WTC11 (cell line): Measurements from ENCODE around the gene ASB13. TPM values are rescaled to one million over a fixed set of nuclear protein-coding genes. Genes with fewer than 3 reads are reported as not detected.

ENCODE experiments used
- ATAC-seq: fragments of 200-7000 bp; cut with Tn5 transposase; 2 replicates; pipeline ENCODE4 v1.10.0; 2021; ENCODE audit warnings: mild to moderate bottlenecking, moderate library complexity
- CTCF ChIA-PET: fragments of 300-600 bp; sonication (Branson Sonifier 250); formaldehyde crosslinking; loops from one replicate; lab custom pipeline; 2021; ENCODE audit warnings: antibody characterized with exemption; lab: Charles Lee
- POLR2A ChIA-PET: fragments of 350-600 bp; sonication (Branson Sonifier 250); formaldehyde crosslinking; loops from one replicate; lab custom pipeline; 2021; ENCODE audit warnings: antibody characterized with exemption; lab: Charles Lee
- DNase-seq: peaks from one replicate; pipeline ENCODE4 v3.0.0; 2021; ENCODE audit warnings: low spot score
- H3K27ac Mint-ChIP-seq: 2 replicates; pipeline ENCODE4 v1.8.0; 2021; ENCODE audit warnings: mixed read lengths
- H3K27me3 Mint-ChIP-seq: 2 replicates; pipeline ENCODE4 v1.8.0; 2021; ENCODE audit warnings: low read depth, mild to moderate bottlenecking, moderate library complexity, mixed read lengths
- H3K36me3 Mint-ChIP-seq: 2 replicates; pipeline ENCODE4 v1.8.0; 2021; ENCODE audit warnings: mixed read lengths
- H3K4me1 Mint-ChIP-seq: 2 replicates; pipeline ENCODE4 v1.8.0; 2022; ENCODE audit warnings: mixed read lengths
- H3K4me3 Mint-ChIP-seq: 2 replicates; pipeline ENCODE4 v1.8.0; 2021; ENCODE audit warnings: mild to moderate bottlenecking, moderate library complexity, mixed read lengths
- H3K9me3 Mint-ChIP-seq: 2 replicates; pipeline ENCODE4 v1.8.0; 2021; ENCODE audit warnings: mixed read lengths
- ATF2 ChIP-seq: sonication (generic); formaldehyde crosslinking; IDR thresholded peaks from 2 replicates; pipeline ENCODE4 v1.8.1; 2022; ENCODE audit warnings: low read depth, missing genetic modification reagents, borderline replicate concordance
- CREM ChIP-seq: sonication (generic); formaldehyde crosslinking; IDR thresholded peaks from 2 replicates; pipeline ENCODE4 v1.8.1; 2022; ENCODE audit warnings: mild to moderate bottlenecking, missing genetic modification reagents, moderate library complexity
- CTCF ChIP-seq: fragments of 200-600 bp; IDR thresholded peaks from 2 replicates; pipeline ENCODE4 v1.8.0; 2022; ENCODE audit warnings: antibody characterized with exemption
- E2F5 ChIP-seq: sonication (generic); formaldehyde crosslinking; IDR thresholded peaks from 2 replicates; pipeline ENCODE4 v1.8.1; 2022; ENCODE audit warnings: mild to moderate bottlenecking, moderate library complexity, missing genetic modification reagents
- GABPB1 ChIP-seq: sonication (generic); formaldehyde crosslinking; IDR thresholded peaks from 2 replicates; pipeline ENCODE4 v1.8.1; 2023; ENCODE audit warnings: mild to moderate bottlenecking, missing genetic modification reagents
- GTF2I ChIP-seq: fragments of 250-450 bp; sonication (Bioruptor Pico); conservative IDR thresholded peaks from 2 replicates; pipeline ENCODE4 v1.4.0; 2021; ENCODE audit warnings: mild to moderate bottlenecking
- HMGA2 ChIP-seq: fragments of 250-450 bp; sonication (Bioruptor Pico); IDR thresholded peaks from 2 replicates; pipeline ENCODE4 v1.4.0; 2021; ENCODE audit warnings: mild to moderate bottlenecking, moderate library complexity
- KAT7 ChIP-seq: sonication (generic); formaldehyde crosslinking; IDR thresholded peaks from 2 replicates; pipeline ENCODE4 v1.8.1; 2023; ENCODE audit warnings: missing genetic modification reagents, mild to moderate bottlenecking, borderline replicate concordance
- MXD4 ChIP-seq: fragments of 250-450 bp; sonication (Bioruptor Pico); IDR thresholded peaks from 2 replicates; pipeline ENCODE4 v1.8.0; 2021; ENCODE audit warnings: mild to moderate bottlenecking, moderate library complexity, borderline replicate concordance
- PRDM15 ChIP-seq: sonication (generic); formaldehyde crosslinking; IDR thresholded peaks from 2 replicates; pipeline ENCODE4 v1.8.0; 2022; ENCODE audit warnings: missing genetic modification reagents
- SP1 ChIP-seq: sonication (generic); formaldehyde crosslinking; conservative IDR thresholded peaks from 2 replicates; pipeline ENCODE4 v1.8.1; 2022; ENCODE audit warnings: missing genetic modification reagents
- TEAD1 ChIP-seq: sonication (generic); formaldehyde crosslinking; IDR thresholded peaks from 2 replicates; pipeline ENCODE4 v1.8.0; 2022; ENCODE audit warnings: mild to moderate bottlenecking, missing genetic modification reagents
- TEAD4 ChIP-seq: sonication (generic); formaldehyde crosslinking; IDR thresholded peaks from 2 replicates; pipeline ENCODE4 v1.8.0; 2022; ENCODE audit warnings: mild to moderate bottlenecking, missing genetic modification reagents
- TP53 ChIP-seq: sonication (generic); formaldehyde crosslinking; IDR thresholded peaks from 2 replicates; pipeline ENCODE4 v1.8.1; 2023; ENCODE audit warnings: mild to moderate bottlenecking, missing genetic modification reagents
- ZNF121 ChIP-seq: sonication (generic); formaldehyde crosslinking; IDR thresholded peaks from 2 replicates; pipeline ENCODE4 v1.8.0; 2023; ENCODE audit warnings: missing genetic modification reagents
- ZNF219 ChIP-seq: sonication (generic); formaldehyde crosslinking; IDR thresholded peaks from 2 replicates; pipeline ENCODE4 v1.8.0; 2023; ENCODE audit warnings: missing genetic modification reagents, mild to moderate bottlenecking, borderline replicate concordance
- ZNF232 ChIP-seq: sonication (generic); formaldehyde crosslinking; IDR thresholded peaks from 2 replicates; pipeline ENCODE4 v1.8.0; 2022; ENCODE audit warnings: mild to moderate bottlenecking, missing genetic modification reagents
- ZNF396 ChIP-seq: fragments of 250-450 bp; sonication (Bioruptor Pico); IDR thresholded peaks from 2 replicates; pipeline ENCODE4 v1.8.0; 2021; ENCODE audit warnings: mild to moderate bottlenecking, moderate library complexity, borderline replicate concordance
- ZNF512 ChIP-seq: sonication (generic); formaldehyde crosslinking; IDR thresholded peaks from 2 replicates; pipeline ENCODE4 v1.8.1; 2022; ENCODE audit warnings: missing genetic modification reagents, borderline replicate concordance
- total RNA-seq: library from RNA; stranded (reverse); gene quantifications from 3 replicates; pipeline ENCODE4 v1.2.3, GENCODE V29; 2021
- TF ChIP-seq, protein P1 (sequence below): sonication (generic); formaldehyde crosslinking; IDR thresholded peaks from 2 replicates; pipeline ENCODE4 v1.8.0; 2022; ENCODE audit warnings: mild to moderate bottlenecking, missing genetic modification reagents

ASB13 gene
- total RNA-seq, 1 experiment from 2014 or later, result 23.4 TPM

DNA sequence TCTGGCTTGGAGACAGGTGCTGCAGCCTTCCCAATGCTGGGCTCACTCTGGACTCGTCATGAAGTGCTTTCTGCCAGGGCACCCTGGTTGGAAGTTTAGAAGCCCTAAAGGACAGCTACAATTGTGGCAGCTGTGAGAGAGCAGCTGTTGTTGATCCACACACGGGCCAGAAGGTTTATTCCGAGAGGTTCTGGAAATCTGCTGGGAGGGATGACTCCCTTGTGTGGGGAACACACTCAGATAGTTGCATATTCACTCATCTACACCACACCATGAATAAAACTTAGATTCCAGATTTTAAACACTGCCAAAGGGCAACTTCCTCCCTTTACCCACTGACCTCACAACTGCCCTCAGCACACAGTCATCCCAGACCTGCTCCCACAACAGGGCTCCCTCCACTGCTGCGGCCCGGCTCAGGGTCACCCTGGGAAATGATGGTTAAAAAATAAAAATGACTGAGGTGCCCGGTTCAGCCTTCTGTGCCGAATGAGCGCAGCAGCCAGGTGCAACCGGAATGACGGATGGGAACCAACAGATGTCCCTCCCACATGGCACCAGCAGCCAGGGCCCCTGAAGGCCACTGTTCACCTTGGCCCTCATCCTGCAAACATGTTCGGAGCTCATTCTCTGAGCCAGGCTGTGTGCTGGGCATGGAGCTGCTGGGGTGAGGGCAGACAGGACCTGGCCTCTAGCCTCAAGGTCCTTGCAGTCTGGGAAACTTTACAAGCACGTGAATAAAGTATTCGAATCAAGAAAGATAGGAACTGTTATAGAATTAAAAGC, 40.2 kb downstream of the ASB13 start:
- DNase-seq (no peak), ATAC-seq (no peak)
- CTCF ChIA-PET, result no interaction called here
- H3K27ac Mint-ChIP-seq, result no peak overlapping the region
- H3K9me3 Mint-ChIP-seq, result no peaks in the 10 kb centered on the region
- H3K4me1 Mint-ChIP-seq, result peaks cover 10% of the 10 kb centered on the region
- no peak overlapping the region for H3K4me3 Mint-ChIP-seq
- POLR2A ChIA-PET, result no interaction called here
- H3K36me3 Mint-ChIP-seq, result no peaks in the 10 kb centered on the region
- H3K27me3 Mint-ChIP-seq, result no peaks in the 10 kb centered on the region
- TF ChIP-seq, protein P1, sequence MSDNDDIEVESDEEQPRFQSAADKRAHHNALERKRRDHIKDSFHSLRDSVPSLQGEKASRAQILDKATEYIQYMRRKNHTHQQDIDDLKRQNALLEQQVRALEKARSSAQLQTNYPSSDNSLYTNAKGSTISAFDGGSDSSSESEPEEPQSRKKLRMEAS, result no peak
- no peak for TF ChIP-seq ZNF219
- no peak for TF ChIP-seq CREM (CRISPR knock-in tag)
- no peak for TF ChIP-seq TEAD1 (CRISPR knock-in tag)

DNA sequence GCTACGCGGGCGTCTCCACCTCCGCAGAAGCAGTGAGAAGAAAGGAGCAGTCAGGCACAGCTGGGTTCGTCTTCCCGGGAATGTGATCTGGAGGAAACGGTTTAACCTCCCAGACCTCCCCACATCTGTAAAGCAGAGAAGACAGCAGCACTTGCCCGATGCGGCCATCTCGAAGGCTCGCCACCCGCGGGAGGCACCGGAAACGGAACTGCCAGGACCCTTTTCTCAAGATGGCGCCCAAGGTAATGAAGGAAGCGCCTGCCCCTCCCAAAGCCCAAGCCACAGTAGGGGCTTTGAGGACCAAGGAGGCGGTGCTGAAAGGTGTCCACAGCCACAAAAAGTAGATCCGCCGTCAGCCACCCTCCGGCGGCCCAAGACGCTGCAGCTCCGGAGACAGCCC, 41.7 kb downstream of the ASB13 start:
- Mint-ChIP-seq H3K4me1 (peaks cover 10% of the 10 kb centered on the region), H3K27ac (no peak overlapping the region), H3K36me3 (no peaks in the 10 kb centered on the region), H3K9me3 (no peaks in the 10 kb centered on the region), H3K27me3 (no peaks in the 10 kb centered on the region), H3K4me3 (no peak overlapping the region)
- POLR2A ChIA-PET, result no interaction called here
- no peak for DNase-seq
- TF ChIP-seq KAT7 (CRISPR knock-in tag), result no peak
- TF ChIP-seq ATF2 (CRISPR knock-in tag), result no peak
- no peak for TF ChIP-seq TEAD4
- no peak for TF ChIP-seq TP53 (CRISPR knock-in tag)
- no peak for ATAC-seq
- CTCF ChIA-PET, result no interaction called here

GRCh38 chr10:5623081-5623748, 43.2 kb downstream of the ASB13 start:
- no peaks in the 10 kb centered on the region for H3K9me3 Mint-ChIP-seq
- ATAC-seq (peak; percentile 96), DNase-seq (peak; percentile 96)
- peaks cover 4% of the 10 kb centered on the region for H3K4me1 Mint-ChIP-seq
- ChIA-PET POLR2A (interaction anchor here (0.5 to 1.3 kb wide), 2 partner anchors 13 to 177 kb away, joined by 4 to 8 read pairs; no protein-coding TSS in a partner anchor), CTCF (interaction anchor here (0.6 to 2.7 kb wide), 54 partner anchors 9 to 808 kb away, joined by 3 to 45 read pairs (median 4); partner anchors contain the start of genes CALML3 and CALML5)
- no peaks in the 10 kb centered on the region for H3K36me3 Mint-ChIP-seq
- H3K27ac Mint-ChIP-seq, result no peak overlapping the region
- no peak overlapping the region for H3K4me3 Mint-ChIP-seq
- no peaks in the 10 kb centered on the region for H3K27me3 Mint-ChIP-seq
- TF ChIP-seq SP1 (CRISPR knock-in tag), result 0 out of 2 replicates have a peak, but pooled peaks have one; percentile 36
- TF ChIP-seq KAT7 (CRISPR knock-in tag), result no peak
- no peak for TF ChIP-seq ZNF512 (CRISPR knock-in tag)
- peak; percentile 84 for TF ChIP-seq CTCF
- TF ChIP-seq GABPB1 (CRISPR knock-in tag), result peak; percentile 34; the same call in 1 of the 2 replicates
- TF ChIP-seq MXD4 (CRISPR knock-in tag), result no peak
- peak; percentile 74 for TF ChIP-seq ZNF121 (CRISPR knock-in tag)
- TF ChIP-seq TEAD1 (CRISPR knock-in tag), result 0 out of 2 replicates have a peak, but pooled peaks have one; percentile 39
- TF ChIP-seq ZNF232 (CRISPR knock-in tag), result 0 out of 2 replicates have a peak, but pooled peaks have one; percentile 61
- TF ChIP-seq TP53 (CRISPR knock-in tag), result no peak
- no peak for TF ChIP-seq PRDM15 (CRISPR knock-in tag)
- TF ChIP-seq GTF2I (CRISPR knock-in tag), result no peak
- TF ChIP-seq E2F5 (CRISPR knock-in tag), result no peak
- 0 out of 2 replicates have a peak, but pooled peaks have one; percentile 2 for TF ChIP-seq HMGA2
- no peak for TF ChIP-seq ZNF396 (CRISPR knock-in tag)
- TF ChIP-seq ZNF219, result no peak
